H1 (cell line): ENCODE measurements around the gene ATP6V1C2. TPM values are rescaled to one million over a fixed set of nuclear protein-coding genes. Genes with fewer than 3 reads are reported as not detected.

ENCODE experiments used
- CTCF ChIA-PET: fragments of 300-600 bp; sonication (Branson Sonifier 250); formaldehyde crosslinking; loops from one replicate; lab custom pipeline; 2021; ENCODE audit not compliant: partially characterized antibody; lab: Charles Lee
- POLR2A ChIA-PET: fragments of 300-600 bp; sonication (Branson Sonifier 250); formaldehyde crosslinking; loops from one replicate; lab custom pipeline; 2021; ENCODE audit warnings: inconsistent platforms; ENCODE audit not compliant: partially characterized antibody; lab: Charles Lee
- DNase-seq, 2 experiments: peaks; one replicate each; pipeline versions ENCODE4 v3.0.0 to v3.0.0-alpha.2; 2010 to 2022; ENCODE audit warnings: low spot score in 2 of 2, low read depth in 1 of 2, mixed read lengths in 1 of 2
- FAIRE-seq: peaks from 2 replicates; lab custom pipeline; 2011; peaks lifted over from hg19 to GRCh38; lab: Jason Lieb, UNC
- H2AFZ ChIP-seq: 2 replicates; pipeline ENCODE4 v1.8.1; 2012; ENCODE audit warnings: low read length, inconsistent platforms
- H2AK5ac ChIP-seq: 2 replicates; pipeline ENCODE4 v1.6.1; 2013; ENCODE audit warnings: low read depth, low read length
- H2BK120ac ChIP-seq: replicated peaks from 2 replicates; pipeline ENCODE3; 2013; ENCODE audit warnings: low read depth, low read length, inconsistent platforms
- H2BK12ac ChIP-seq: 2 replicates; pipeline ENCODE4 v1.6.1; 2013; ENCODE audit warnings: low read depth, low read length
- H2BK15ac ChIP-seq: 2 replicates; pipeline ENCODE4 v1.6.1; 2013; ENCODE audit warnings: low read length
- H2BK20ac ChIP-seq: 2 replicates; pipeline ENCODE4 v1.6.1; 2013; ENCODE audit warnings: low read length
- H2BK5ac ChIP-seq: 2 replicates; pipeline ENCODE4 v1.6.1; 2013; ENCODE audit warnings: low read depth, low read length
- H3K14ac ChIP-seq: 2 replicates; pipeline ENCODE4 v1.6.1; 2013; ENCODE audit warnings: inconsistent platforms; ENCODE audit not compliant: insufficient read length
- H3K18ac ChIP-seq: 2 replicates; pipeline ENCODE4 v1.6.1; 2013; ENCODE audit warnings: low read length; ENCODE audit errors: extremely low read depth
- H3K23ac ChIP-seq: 2 replicates; pipeline ENCODE4 v1.6.1; 2013; ENCODE audit warnings: inconsistent platforms; ENCODE audit not compliant: insufficient read length
- H3K23me2 ChIP-seq: 2 replicates; pipeline ENCODE4 v1.6.1; 2013; ENCODE audit warnings: low read depth, low read length
- H3K27ac ChIP-seq: 2 replicates; pipeline ENCODE4 v1.6.1; 2011; ENCODE audit warnings: low read depth, low read length, inconsistent platforms
- H3K27me3 ChIP-seq, 4 experiments: replicated peaks in 1 of 4; 1 replicate in 1 of 4; 2 replicates in 3 of 4; pipeline versions ENCODE4 v1.6.1 to v1.8.1; 2011 to 2013; ENCODE audit warnings: low read length in 3 of 4, mild to moderate bottlenecking in 3 of 4, inconsistent platforms in 2 of 4, mixed read lengths in 2 of 4, moderate library complexity in 1 of 4; ENCODE audit not compliant: control insufficient read depth in 3 of 4, insufficient read depth in 3 of 4; ENCODE audit errors: extremely low read depth in 1 of 4
- H3K36me3 ChIP-seq, 4 experiments: 2 replicates each; pipeline versions ENCODE4 v1.6.1 to v1.8.1; 2011 to 2013; ENCODE audit warnings: mild to moderate bottlenecking in 4 of 4, low read length in 3 of 4, moderate library complexity in 2 of 4, control low read depth in 1 of 4, inconsistent platforms in 1 of 4; ENCODE audit not compliant: insufficient read depth in 4 of 4, control insufficient read depth in 2 of 4
- H3K4ac ChIP-seq: replicated peaks from 2 replicates; pipeline ENCODE3; 2013; ENCODE audit warnings: low read length, low read depth, mixed read lengths, inconsistent platforms; ENCODE audit not compliant: insufficient read length
- H3K4me1 ChIP-seq, 4 experiments: replicated peaks in 1 of 4; 1 replicate in 1 of 4; 2 replicates in 3 of 4; pipeline versions ENCODE4 v1.6.1 to v1.8.1; 2011 to 2013; ENCODE audit warnings: low read length in 3 of 4, inconsistent platforms in 2 of 4, mixed read lengths in 1 of 4; ENCODE audit not compliant: insufficient read depth in 4 of 4, control insufficient read depth in 3 of 4
- H3K4me2 ChIP-seq, 2 experiments: 2 replicates each; pipeline versions ENCODE4 v1.6.1 to v1.8.1; 2011 to 2013; ENCODE audit warnings: low read depth in 2 of 2, low read length in 2 of 2, control low read depth in 1 of 2, inconsistent platforms in 1 of 2, mild to moderate bottlenecking in 1 of 2; ENCODE audit not compliant: insufficient read depth in 1 of 2
- H3K4me3 ChIP-seq, 4 experiments: fragments of 200-600, 300-600 bp in 1 of 4; sonication (generic), shearing (Covaris generic), sonication (Bioruptor Twin) in 1 of 4; 2 replicates each; pipeline versions ENCODE4 v1.5.1 to v1.8.1; 2011 to 2016; ENCODE audit warnings: low read length in 4 of 4, low read depth in 3 of 4, control low read depth in 2 of 4, inconsistent platforms in 2 of 4, mild to moderate bottlenecking in 2 of 4, mixed read lengths in 1 of 4, moderate library complexity in 1 of 4; ENCODE audit not compliant: insufficient read depth in 2 of 4; ENCODE audit errors: extremely low read depth in 1 of 4
- H3K56ac ChIP-seq: replicated peaks from 2 replicates; pipeline ENCODE3; 2013; ENCODE audit warnings: low read depth, mild to moderate bottlenecking, mixed read lengths, low read length, inconsistent platforms; ENCODE audit not compliant: insufficient read length
- H3K79me1 ChIP-seq: 2 replicates; pipeline ENCODE4 v1.6.1; 2013; ENCODE audit warnings: low read depth, low read length, control low read depth
- H3K79me2 ChIP-seq, 2 experiments: 2 replicates each; pipeline versions ENCODE4 v1.6.1 to v1.8.1; 2012 to 2013; ENCODE audit warnings: low read length in 2 of 2, mild to moderate bottlenecking in 2 of 2, inconsistent platforms in 1 of 2; ENCODE audit not compliant: insufficient read depth in 2 of 2, control insufficient read depth in 1 of 2
- H3K9ac ChIP-seq, 4 experiments: replicated peaks in 1 of 4; 1 replicate in 1 of 4; 2 replicates in 3 of 4; pipeline versions ENCODE4 v1.6.1 to v1.8.1; 2011 to 2013; ENCODE audit warnings: low read depth in 3 of 4, low read length in 3 of 4, control low read depth in 2 of 4, mild to moderate bottlenecking in 2 of 4, moderate library complexity in 2 of 4, inconsistent platforms in 1 of 4; ENCODE audit errors: extremely low read depth in 1 of 4
- H3K9me3 ChIP-seq, 2 experiments: 2 replicates each; pipeline versions ENCODE4 v1.6.1 to v1.8.1; 2012 to 2013; ENCODE audit warnings: mild to moderate bottlenecking in 2 of 2, moderate library complexity in 2 of 2, control low read depth in 1 of 2, inconsistent platforms in 1 of 2, low read depth in 1 of 2, low read length in 1 of 2, mixed read lengths in 1 of 2; ENCODE audit not compliant: insufficient read depth in 2 of 2
- H4K20me1 ChIP-seq, 2 experiments: replicated peaks in 1 of 2; 2 replicates each; pipeline versions ENCODE3 to v1.8.1; 2011 to 2013; ENCODE audit warnings: inconsistent platforms in 2 of 2, low read length in 2 of 2, mild to moderate bottlenecking in 1 of 2; ENCODE audit not compliant: insufficient read depth in 2 of 2, control insufficient read depth in 1 of 2
- H4K5ac ChIP-seq: 2 replicates; pipeline ENCODE4 v1.6.1; 2013; ENCODE audit warnings: low read length, low read depth, mixed read lengths, inconsistent platforms; ENCODE audit not compliant: insufficient read length
- H4K8ac ChIP-seq: 2 replicates; pipeline ENCODE4 v1.8.0; 2013; ENCODE audit warnings: mild to moderate bottlenecking, moderate library complexity, low read length, inconsistent platforms; ENCODE audit not compliant: insufficient read depth; ENCODE audit errors: extremely low read depth
- H4K91ac ChIP-seq: replicated peaks from 2 replicates; pipeline ENCODE3; 2013; ENCODE audit warnings: low read length, mixed read lengths, inconsistent platforms; ENCODE audit not compliant: insufficient read length
- BCL11A ChIP-seq, 2 experiments: IDR thresholded peaks; one replicate each; pipeline ENCODE4 v1.6.1; 2011; ENCODE audit warnings: low read depth in 2 of 2, low read length in 2 of 2, mild to moderate bottlenecking in 2 of 2
- CTBP2 ChIP-seq: IDR thresholded peaks from 2 replicates; pipeline ENCODE4 v1.7.0; 2011; ENCODE audit warnings: borderline replicate concordance, mild to moderate bottlenecking, moderate library complexity, mixed read lengths, low read length; ENCODE audit not compliant: insufficient read depth, insufficient read length
- RBBP5 ChIP-seq: IDR thresholded peaks from 2 replicates; pipeline ENCODE4 v1.7.1; 2012; ENCODE audit warnings: low read depth, mild to moderate bottlenecking, inconsistent platforms, low read length, moderate library complexity, borderline replicate concordance
- SIX5 ChIP-seq: IDR thresholded peaks from 2 replicates; pipeline ENCODE4 v1.6.1; 2011; ENCODE audit warnings: mild to moderate bottlenecking, low read depth, low read length
- TAF7 ChIP-seq: optimal IDR thresholded peaks from 2 replicates; pipeline ENCODE3; 2011; ENCODE audit warnings: low read depth, mild to moderate bottlenecking, inconsistent platforms, low read length, moderate library complexity, borderline replicate concordance
- WGBS, 2 experiments: shearing (Covaris generic) in 1 of 2; methylation state at CpG; one replicate each; pipeline versions ENCODE4 v1.1.6 to v1.1.7; 2013 to 2015; ENCODE audit warnings: low lambda C conversion rate in 2 of 2, mixed read lengths in 2 of 2, inconsistent platforms in 1 of 2, low coverage in 1 of 2, missing lambda C conversion rate in 1 of 2; ENCODE audit not compliant: insufficient replicate concordance in 2 of 2, insufficient coverage in 1 of 2, insufficient read length in 1 of 2; ENCODE audit errors: extremely low coverage in 1 of 2, missing lambda C conversion rate in 1 of 2; 5-methylcytosine and 5-hydroxymethylcytosine counted together
- polyA plus RNA-seq, 7 experiments: library from polyadenylated mRNA; depleted of rRNA in 3 of 7; stranded (reverse) in 5 of 7; unstranded in 2 of 7; fragments of >200 nt in 5 of 7; fragments of 200-250 nt in 2 of 7; gene quantifications; 1 replicate in 5 of 7; 2 replicates in 1 of 7; 4 replicates in 1 of 7; pipeline versions ENCODE4 v1.2.1 to v1.2.3, GENCODE V29; 2011 to 2013; ENCODE audit warnings: missing spikeins in 2 of 7, mixed read lengths in 2 of 7
- total RNA-seq: library from RNA; stranded (reverse); fragmentation: NEBNext Ultra II Directional; extraction: Animal tissue kit (Norgen Biotek cat#: 25700); gene quantifications from 2 replicates; pipeline ENCODE4 v1.2.1, GENCODE V29; 2021
- TF ChIP-seq, protein P1 (sequence below): IDR thresholded peaks from 2 replicates; pipeline ENCODE4 v1.6.1; 2012; ENCODE audit warnings: inconsistent platforms

Gene ATP6V1C2
- total and polyA plus RNA-seq, 2 of the 8 experiments (the other 6 are each of a cell fraction or from before 2014, with no cell fraction given), result 0.29 to 0.74 TPM

- H3K79me1 ChIP-seq, result peaks cover 19% of the 10 kb centered on the region
- H3K23me2 ChIP-seq, result peaks cover 7% of the 10 kb centered on the region
- POLR2A ChIA-PET, result interaction anchor here (1.1 kb wide), 1 partner anchor 12 kb away, joined by 3 read pairs; no protein-coding TSS in a partner anchor
- H4K5ac ChIP-seq, result no peak overlapping the region
- H3K14ac ChIP-seq, result no peak overlapping the region
- H2BK20ac ChIP-seq, result no peak overlapping the region
- H2BK15ac ChIP-seq, result no peak overlapping the region
- no peak overlapping the region for H2BK12ac ChIP-seq
- H2BK5ac ChIP-seq, result peak overlapping the region; percentile 60; the same call in 1 of the 2 replicates
- H3K9me3 ChIP-seq, result no peaks in the 10 kb centered on the region
- H3K18ac ChIP-seq, result no peak overlapping the region
- H3K4me3 ChIP-seq, result no peak overlapping the region
- H3K36me3 ChIP-seq, result peaks cover 4 to 13% (median 10%) of the 10 kb centered on the region in 4 experiments; a peak in 7 of 8 replicates
- CTCF ChIA-PET, result interaction anchor here (1.0 to 1.8 kb wide), 4 partner anchors 8 to 23 kb away, joined by 3 to 7 read pairs (median 4); no protein-coding TSS in a partner anchor
- H3K4me2 ChIP-seq, result no peak overlapping the region
- H3K23ac ChIP-seq, result no peak overlapping the region
- peaks cover 0 to 6% (median 4%) of the 10 kb centered on the region in 4 experiments; a peak in 5 of 7 replicates for H3K4me1 ChIP-seq
- H3K9ac ChIP-seq, result no peak overlapping the region
- H2AFZ ChIP-seq, result no peak overlapping the region
- peaks cover 0 to 8% of the 10 kb centered on the region in 2 experiments for H4K20me1 ChIP-seq
- no peak overlapping the region for H4K8ac ChIP-seq
- 89% methylated on average over 5 of the region's 5 CpGs; no CpG with 5 or more reads in 1 of the 2 experiments for WGBS, 2 experiments
- TF ChIP-seq TAF7 (no peak), RBBP5 (no peak), CTBP2 (no peak), SIX5 (no peak), BCL11A (IDR thresholded peaks at IDR 0.05; ENCODE audit: low read depth in 2 of 2, low read length in 2 of 2) (no peak)
- TF ChIP-seq, protein P1, sequence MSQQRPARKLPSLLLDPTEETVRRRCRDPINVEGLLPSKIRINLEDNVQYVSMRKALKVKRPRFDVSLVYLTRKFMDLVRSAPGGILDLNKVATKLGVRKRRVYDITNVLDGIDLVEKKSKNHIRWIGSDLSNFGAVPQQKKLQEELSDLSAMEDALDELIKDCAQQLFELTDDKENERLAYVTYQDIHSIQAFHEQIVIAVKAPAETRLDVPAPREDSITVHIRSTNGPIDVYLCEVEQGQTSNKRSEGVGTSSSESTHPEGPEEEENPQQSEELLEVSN, result no peak
- no peaks in the 10 kb centered on the region for H3K27me3 ChIP-seq
- DNase-seq, result no peak
- no peak overlapping the region for H4K91ac ChIP-seq
- H2BK120ac ChIP-seq, result no peak overlapping the region
- no peak overlapping the region for H3K27ac ChIP-seq
- no peak overlapping the region for H3K4ac ChIP-seq
- H3K79me2 ChIP-seq, result peaks cover 32 to 64% of the 10 kb centered on the region in 2 experiments
- no peak overlapping the region for H3K56ac ChIP-seq
- no peak overlapping the region for H2AK5ac ChIP-seq
- no peak for FAIRE-seq
These were observed 35.2 kb upstream of the ATP6V1C2 start for GRCh38 chr2:10686176-10686730.
